ENCODE data around the gene MAP4K4. TPM values are rescaled to one million over a fixed set of nuclear protein-coding genes. Genes with fewer than 3 reads are reported as not detected.
A peak's percentile ranks its signal among the peaks of the same experiment; 100 is the strongest.

The MAP4K4 gene
- total and polyA plus RNA-seq, 2 of the 13 experiments (the other 11 are each of a cell fraction or from before 2014, with no cell fraction given): 105 to 264 TPM

GRCh38 chr2:101756266-101756665 lies 58.8 kb downstream of the MAP4K4 start (continued):
- TF ChIP-seq TEAD3 (CRISPR knock-in tag; optimal IDR thresholded peaks at IDR 0.05; ENCODE audit: borderline replicate concordance): peak; percentile 39
- TF ChIP-seq ZGPAT (CRISPR knock-in tag; IDR thresholded peaks at IDR 0.05): no peak
- TF ChIP-seq ZNF644 (CRISPR knock-in tag; IDR thresholded peaks at IDR 0.05; ENCODE audit: low read depth): no peak
- TF ChIP-seq HDAC1 (CRISPR knock-in tag; IDR thresholded peaks at IDR 0.05): peak; percentile 32; the same call in 1 of the 2 replicates
- no peak for TF ChIP-seq JARID2 (CRISPR knock-in tag; IDR thresholded peaks at IDR 0.05; ENCODE audit: insufficient replicate concordance)
- TF ChIP-seq LCORL (IDR thresholded peaks at IDR 0.05): no peak
- no peak for TF ChIP-seq LCORL (CRISPR knock-in tag; IDR thresholded peaks at IDR 0.05)
- TF ChIP-seq AHDC1 (CRISPR knock-in tag; IDR thresholded peaks at IDR 0.05; ENCODE audit: borderline replicate concordance): no peak; the same call in 1 of the 2 replicates
- 0 out of 2 replicates have a peak, but pooled peaks have one; percentile 37 for TF ChIP-seq HNF4G (IDR thresholded peaks at IDR 0.05; ENCODE audit: borderline replicate concordance, low read depth, low read length)
- TF ChIP-seq HNF4G (CRISPR knock-in tag; IDR thresholded peaks at IDR 0.05; ENCODE audit: borderline replicate concordance, low read depth): 0 out of 2 replicates have a peak, but pooled peaks have one; percentile 37
- TF ChIP-seq IKZF1 (IDR thresholded peaks at IDR 0.05): no peak
- TF ChIP-seq RARA (CRISPR knock-in tag; IDR thresholded peaks at IDR 0.05): peak; percentile 84
- no peak for TF ChIP-seq KMT2A (CRISPR knock-in tag; IDR thresholded peaks at IDR 0.05)
- 0 out of 2 replicates have a peak, but pooled peaks have one; percentile 21 for TF ChIP-seq ZNF362 (CRISPR knock-in tag; IDR thresholded peaks at IDR 0.05; ENCODE audit: borderline replicate concordance)
- TF ChIP-seq SMARCC2 (IDR thresholded peaks at IDR 0.05): no peak
- 0 out of 2 replicates have a peak, but pooled peaks have one; percentile 7 for TF ChIP-seq BCL6 (CRISPR knock-in tag; IDR thresholded peaks at IDR 0.05)
- no peak for TF ChIP-seq PATZ1 (CRISPR knock-in tag; IDR thresholded peaks at IDR 0.05)
- TF ChIP-seq CEBPB (IDR thresholded peaks at IDR 0.05; ENCODE audit: borderline replicate concordance, low read depth, low read length): no peak
- TF ChIP-seq KLF15 (CRISPR knock-in tag; IDR thresholded peaks at IDR 0.05; ENCODE audit: borderline replicate concordance): no peak
- TF ChIP-seq ZNF558 (CRISPR knock-in tag; IDR thresholded peaks at IDR 0.05; ENCODE audit: borderline replicate concordance): no peak
- no peak for TF ChIP-seq ZNF329 (CRISPR knock-in tag; IDR thresholded peaks at IDR 0.05; ENCODE audit: low read depth)
- TF ChIP-seq ZNF564 (CRISPR knock-in tag; IDR thresholded peaks at IDR 0.05): no peak
